Coronary artery (tissue), 2 donors: ENCODE results near the gene EPS8.

ENCODE experiments used
- DNase-seq: peaks from one replicate; pipeline ENCODE4 v3.0.0-alpha.2; 2017; ENCODE audit warnings: low spot score
- H3K27ac ChIP-seq, 2 donors: fragments of 200-600 bp; sonication (generic); one replicate each; pipeline ENCODE4 v1.5.1; 2016 to 2019
- H3K4me3 ChIP-seq: fragments of 200-600 bp; sonication (generic); 2 replicates; pipeline ENCODE4 v1.5.1; 2016; ENCODE audit warnings: mild to moderate bottlenecking, moderate library complexity
- TF ChIP-seq, protein P1 (sequence below): fragments of 200-600 bp; sonication (generic); IDR thresholded peaks from one replicate; pipeline ENCODE4 v1.5.1; 2019; ENCODE audit warnings: antibody characterized with exemption

Gene EPS8

DNA sequence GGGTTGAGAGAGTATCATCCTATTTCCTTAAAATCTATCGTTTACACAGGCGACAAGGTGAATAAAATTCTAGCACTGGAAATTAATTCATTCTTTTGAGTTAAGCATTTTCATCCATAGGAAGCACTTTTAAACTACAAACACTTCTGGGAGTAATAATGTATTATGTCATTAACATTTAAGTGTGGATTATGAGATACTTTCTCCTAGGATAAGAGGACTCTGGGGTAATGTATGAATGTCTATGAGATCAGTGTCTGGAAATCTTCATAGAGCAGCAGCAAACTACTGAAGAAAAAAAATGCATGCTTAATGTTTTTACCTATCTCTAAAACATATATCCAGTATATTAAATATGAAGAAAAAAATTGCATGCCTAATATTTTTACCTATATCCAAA lies 86.9 kb downstream of the EPS8 start:
- Histone ChIP-seq H3K4me3 (peak overlapping the region; percentile 45), H3K27ac (peak overlapping the region; percentile 45 to 89)
- TF ChIP-seq, protein P1, sequence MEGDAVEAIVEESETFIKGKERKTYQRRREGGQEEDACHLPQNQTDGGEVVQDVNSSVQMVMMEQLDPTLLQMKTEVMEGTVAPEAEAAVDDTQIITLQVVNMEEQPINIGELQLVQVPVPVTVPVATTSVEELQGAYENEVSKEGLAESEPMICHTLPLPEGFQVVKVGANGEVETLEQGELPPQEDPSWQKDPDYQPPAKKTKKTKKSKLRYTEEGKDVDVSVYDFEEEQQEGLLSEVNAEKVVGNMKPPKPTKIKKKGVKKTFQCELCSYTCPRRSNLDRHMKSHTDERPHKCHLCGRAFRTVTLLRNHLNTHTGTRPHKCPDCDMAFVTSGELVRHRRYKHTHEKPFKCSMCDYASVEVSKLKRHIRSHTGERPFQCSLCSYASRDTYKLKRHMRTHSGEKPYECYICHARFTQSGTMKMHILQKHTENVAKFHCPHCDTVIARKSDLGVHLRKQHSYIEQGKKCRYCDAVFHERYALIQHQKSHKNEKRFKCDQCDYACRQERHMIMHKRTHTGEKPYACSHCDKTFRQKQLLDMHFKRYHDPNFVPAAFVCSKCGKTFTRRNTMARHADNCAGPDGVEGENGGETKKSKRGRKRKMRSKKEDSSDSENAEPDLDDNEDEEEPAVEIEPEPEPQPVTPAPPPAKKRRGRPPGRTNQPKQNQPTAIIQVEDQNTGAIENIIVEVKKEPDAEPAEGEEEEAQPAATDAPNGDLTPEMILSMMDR, result no peak
- DNase-seq, result no peak

- TF ChIP-seq, protein P1, result no peak
- H3K4me3 ChIP-seq, result peak overlapping the region; percentile 45
- DNase-seq, result no peak
- peak overlapping the region; percentile 45 to 89 for H3K27ac ChIP-seq
Measured at GRCh38 chr12:15701631-15702156, 87.5 kb downstream of the EPS8 start.

DNA sequence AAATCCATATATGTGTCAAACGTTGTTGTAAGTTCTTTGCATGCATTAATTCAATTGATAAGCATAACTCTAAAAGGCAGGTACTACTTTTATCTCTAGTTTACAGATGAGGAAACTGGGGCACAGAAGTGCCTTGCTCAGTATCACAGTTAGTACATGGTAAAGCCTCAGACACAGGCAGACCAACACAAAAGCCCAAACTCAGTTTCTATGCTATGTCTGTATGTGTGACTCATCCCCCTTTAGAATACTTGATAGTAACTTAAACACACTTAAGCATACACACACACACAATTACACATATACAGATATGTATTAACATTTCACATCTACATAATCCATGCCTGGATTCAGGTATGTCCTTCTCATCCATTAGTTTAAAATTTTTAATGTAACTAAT lies 88.0 kb downstream of the EPS8 start:
- no peak for DNase-seq
- TF ChIP-seq, protein P1, result no peak
- H3K27ac ChIP-seq, result peak overlapping the region; percentile 45 to 89
- peak overlapping the region; percentile 45 for H3K4me3 ChIP-seq

GRCh38 chr12:15700595-15700994 lies 88.6 kb downstream of the EPS8 start:
- Histone ChIP-seq H3K27ac (peak overlapping the region; percentile 45 to 89), H3K4me3 (no peak overlapping the region)
- TF ChIP-seq, protein P1, result no peak
- DNase-seq, result no peak

- DNase-seq, result no peak
- TF ChIP-seq, protein P1, result no peak
- H3K27ac ChIP-seq, result peak overlapping the region; percentile 45 to 89
- H3K4me3 ChIP-seq, result peak overlapping the region; percentile 6
Measured at GRCh38 chr12:15699886-15700285, 89.3 kb downstream of the EPS8 start.

GRCh38 chr12:15698377-15698871 lies 90.8 kb downstream of the EPS8 start:
- TF ChIP-seq, protein P1, result no peak
- Histone ChIP-seq H3K4me3 (no peak overlapping the region), H3K27ac (peak overlapping the region; percentile 45 to 89)
- DNase-seq, result no peak

DNA sequence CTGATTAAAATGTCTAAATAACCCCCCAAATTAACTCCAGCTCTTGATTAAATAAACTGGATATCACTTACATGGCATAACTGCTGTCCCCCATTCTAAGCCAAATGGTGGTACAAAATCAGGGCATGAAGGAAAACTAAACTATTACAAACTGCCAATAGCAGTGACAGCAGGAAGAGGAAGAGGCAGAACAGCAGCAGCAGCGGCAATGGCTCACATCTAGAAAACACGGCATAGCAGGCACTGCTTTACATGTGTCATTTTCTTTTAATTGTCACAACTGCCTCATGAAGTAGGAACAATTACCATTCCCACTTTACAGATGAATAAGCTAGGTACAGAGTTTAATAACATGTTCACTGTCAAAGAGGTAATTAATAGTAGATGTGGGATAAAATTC lies 92.0 kb downstream of the EPS8 start:
- DNase-seq, result no peak
- H3K27ac ChIP-seq, result peak overlapping the region; percentile 45 to 86
- H3K4me3 ChIP-seq, result no peak overlapping the region
- TF ChIP-seq, protein P1, result no peak
